Hepatocyte (in vitro differentiated cells): ENCODE results near the gene ENGASE. TPM values are rescaled to one million over a fixed set of nuclear protein-coding genes. Genes with fewer than 3 reads are reported as not detected.

Experiments used
- DNase-seq: peaks from one replicate; pipeline ENCODE4 v3.0.0-alpha.2; 2016; ENCODE audit warnings: low spot score
- H2AFZ ChIP-seq: fragments of 200-600 bp; sonication (generic); 2 replicates; pipeline ENCODE4 v1.6.0; 2016; ENCODE audit warnings: antibody characterized with exemption, mild to moderate bottlenecking
- H3K27ac ChIP-seq: fragments of 200-600 bp; sonication (generic); 2 replicates; pipeline ENCODE4 v1.5.1; 2016; ENCODE audit warnings: mild to moderate bottlenecking
- H3K27me3 ChIP-seq: fragments of 200-600 bp; sonication (generic); 2 replicates; pipeline ENCODE4 v1.6.1; 2016
- H3K36me3 ChIP-seq: fragments of 200-600 bp; sonication (generic); replicated peaks from 2 replicates; pipeline ENCODE4 v1.5.1; 2016; ENCODE audit warnings: low read depth; ENCODE audit not compliant: insufficient read depth
- H3K4me1 ChIP-seq: fragments of 200-600 bp; sonication (generic); 2 replicates; pipeline ENCODE4 v1.5.1; 2016; ENCODE audit warnings: mild to moderate bottlenecking, moderate library complexity; ENCODE audit not compliant: insufficient read depth
- H3K4me2 ChIP-seq: fragments of 200-600 bp; sonication (generic); 2 replicates; pipeline ENCODE4 v1.6.0; 2016
- H3K4me3 ChIP-seq: fragments of 200-600 bp; sonication (generic); 2 replicates; pipeline ENCODE4 v1.5.1; 2016; ENCODE audit warnings: mild to moderate bottlenecking
- H3K79me2 ChIP-seq: fragments of 200-600 bp; sonication (generic); 2 replicates; pipeline ENCODE4 v1.6.0; 2017; ENCODE audit warnings: mild to moderate bottlenecking
- H3K9me2 ChIP-seq: fragments of 200-600 bp; sonication (generic); replicated peaks from 2 replicates; pipeline ENCODE4 v1.6.0; 2017; ENCODE audit warnings: mild to moderate bottlenecking; ENCODE audit not compliant: insufficient read depth
- H3K9me3 ChIP-seq: fragments of 200-600 bp; sonication (generic); 2 replicates; pipeline ENCODE4 v1.5.1; 2016; ENCODE audit warnings: low read depth, mild to moderate bottlenecking
- H4K20me1 ChIP-seq: fragments of 200-600 bp; sonication (generic); 2 replicates; pipeline ENCODE4 v1.6.0; 2016; ENCODE audit warnings: mild to moderate bottlenecking; ENCODE audit not compliant: insufficient read depth, poor library complexity, severe bottlenecking
- CTCF ChIP-seq: fragments of 200-600 bp; sonication (generic); IDR thresholded peaks from 2 replicates; pipeline ENCODE4 v1.5.1; 2016; ENCODE audit warnings: antibody characterized with exemption, mild to moderate bottlenecking; ENCODE audit not compliant: poor library complexity
- EZH2 ChIP-seq: fragments of 200-600 bp; sonication (generic); IDR thresholded peaks from 2 replicates; pipeline ENCODE4 v1.6.1; 2016; ENCODE audit warnings: antibody characterized with exemption, mild to moderate bottlenecking, borderline replicate concordance
- EZH2phosphoT487 ChIP-seq: fragments of 200-600 bp; sonication (generic); IDR thresholded peaks from one replicate; pipeline ENCODE4 v1.6.1; 2018; ENCODE audit warnings: antibody characterized with exemption, mild to moderate bottlenecking, low read depth, moderate library complexity; ENCODE audit not compliant: unreplicated experiment, severe bottlenecking
- WGBS: methylation state at CpG from one replicate; pipeline ENCODE4 v1.1.6; 2016; ENCODE audit warnings: low lambda C conversion rate; ENCODE audit errors: missing lambda C conversion rate; 5-methylcytosine and 5-hydroxymethylcytosine counted together
- polyA plus RNA-seq: library from polyadenylated mRNA; unstranded; fragments of >200 nt; fragmentation: Nextera tagmentation; extraction: Ambion mirVana; gene quantifications from 2 replicates; pipeline ENCODE4 v1.2.1, GENCODE V29; 2016
- total RNA-seq: library from RNA; depleted of rRNA; stranded (reverse); fragments of >200 nt; gene quantifications from 2 replicates; pipeline ENCODE4 v1.2.3, GENCODE V29; 2014

The ENGASE gene
- total and polyA plus RNA-seq, 2 experiments from 2014 or later: 24.4 to 34.0 TPM

DNA sequence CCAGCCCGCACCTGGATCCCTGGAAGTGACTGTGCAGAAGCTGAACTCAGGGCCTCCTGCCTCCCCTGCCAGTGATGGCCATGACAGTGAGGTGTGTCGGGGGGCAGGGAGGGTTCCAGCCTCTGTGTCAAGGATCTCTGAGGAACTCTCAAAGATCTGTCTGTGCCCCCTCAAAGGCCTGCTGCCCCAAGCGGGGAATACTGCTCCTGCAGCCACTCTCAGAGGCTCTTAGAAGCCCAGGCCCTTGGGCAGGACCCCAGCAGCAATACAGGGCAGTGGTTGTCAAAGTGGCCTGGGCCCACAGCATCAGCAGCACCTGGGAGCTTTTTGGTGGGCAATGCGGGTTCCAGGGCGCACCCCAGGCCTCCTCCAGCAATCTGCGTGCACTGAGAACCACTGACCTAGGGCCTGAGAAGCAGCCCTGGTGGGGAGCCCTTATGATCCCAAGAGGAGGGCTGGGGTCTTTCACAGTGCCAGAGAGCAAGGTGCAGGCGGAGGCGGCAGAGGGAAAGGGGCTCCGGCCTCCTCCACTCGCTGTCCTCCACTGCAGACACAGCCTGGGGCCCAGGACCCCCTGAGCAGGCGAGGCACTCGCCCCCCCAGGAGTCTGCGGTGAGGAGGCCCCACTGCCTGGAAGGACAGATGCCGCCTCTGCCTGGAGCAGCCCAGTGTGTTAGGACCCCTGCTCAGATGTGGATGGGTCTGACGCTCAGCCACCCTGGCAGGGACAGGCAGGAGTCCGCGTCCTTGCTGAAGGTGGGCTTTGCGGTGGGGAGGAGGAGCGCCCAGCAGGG is 42.1 kb downstream of the ENGASE start:
- WGBS: 96% methylated on average over 19 of the region's 19 CpGs

GRCh38 chr17:79117905-79118487 is 43.4 kb downstream of the ENGASE start:
- Histone ChIP-seq H3K27ac (no peak overlapping the region), H3K36me3 (no peaks in the 10 kb centered on the region), H3K9me2 (no peaks in the 10 kb centered on the region), H3K4me3 (no peak overlapping the region), H3K27me3 (peaks cover 4% of the 10 kb centered on the region), H2AFZ (no peak overlapping the region), H3K9me3 (no peaks in the 10 kb centered on the region), H3K79me2 (no peaks in the 10 kb centered on the region), H3K4me2 (no peak overlapping the region), H3K4me1 (peaks cover 18% of the 10 kb centered on the region), H4K20me1 (no peaks in the 10 kb centered on the region)
- DNase-seq: no peak
- TF ChIP-seq EZH2phosphoT487 (no peak), EZH2 (no peak), CTCF (no peak)
- WGBS: 81% methylated on average over 21 of the region's 21 CpGs

More for the DNA sequence above, 42.1 kb downstream of the ENGASE start:
- Histone ChIP-seq H3K4me2 (no peak overlapping the region), H3K4me1 (peaks cover 18% of the 10 kb centered on the region), H3K27ac (no peak overlapping the region), H4K20me1 (no peaks in the 10 kb centered on the region), H3K9me2 (no peaks in the 10 kb centered on the region), H3K9me3 (no peaks in the 10 kb centered on the region), H3K27me3 (peaks cover 4% of the 10 kb centered on the region), H3K36me3 (no peaks in the 10 kb centered on the region), H3K79me2 (no peaks in the 10 kb centered on the region), H3K4me3 (no peak overlapping the region), H2AFZ (no peak overlapping the region)
- TF ChIP-seq CTCF (no peak), EZH2 (no peak), EZH2phosphoT487 (no peak)
- no peak for DNase-seq

- H3K27me3 ChIP-seq: peaks cover 4% of the 10 kb centered on the region
- H3K4me1 ChIP-seq: peaks cover 15% of the 10 kb centered on the region
- no peaks in the 10 kb centered on the region for H3K36me3 ChIP-seq
- no peak overlapping the region for H3K27ac ChIP-seq
- no peak overlapping the region for H2AFZ ChIP-seq
- no peak overlapping the region for H3K4me3 ChIP-seq
- 91% methylated on average over 4 of the region's 4 CpGs for WGBS
- no peak for TF ChIP-seq EZH2
- no peak for TF ChIP-seq EZH2phosphoT487
- TF ChIP-seq CTCF: no peak
- no peaks in the 10 kb centered on the region for H4K20me1 ChIP-seq
- H3K4me2 ChIP-seq: no peak overlapping the region
- DNase-seq: no peak
- no peaks in the 10 kb centered on the region for H3K79me2 ChIP-seq
- H3K9me3 ChIP-seq: no peaks in the 10 kb centered on the region
- no peaks in the 10 kb centered on the region for H3K9me2 ChIP-seq
Observed at GRCh38 chr17:79118924-79119323, 44.3 kb downstream of the ENGASE start.
